ENCODE measurements around the gene VTI1A. TPM values are rescaled to one million over a fixed set of nuclear protein-coding genes. Genes with fewer than 3 reads are reported as not detected.

Gene VTI1A
- total RNA-seq, 3 donors from 2014 or later = 36.2 to 55.9 (median 44.4) TPM

DNA sequence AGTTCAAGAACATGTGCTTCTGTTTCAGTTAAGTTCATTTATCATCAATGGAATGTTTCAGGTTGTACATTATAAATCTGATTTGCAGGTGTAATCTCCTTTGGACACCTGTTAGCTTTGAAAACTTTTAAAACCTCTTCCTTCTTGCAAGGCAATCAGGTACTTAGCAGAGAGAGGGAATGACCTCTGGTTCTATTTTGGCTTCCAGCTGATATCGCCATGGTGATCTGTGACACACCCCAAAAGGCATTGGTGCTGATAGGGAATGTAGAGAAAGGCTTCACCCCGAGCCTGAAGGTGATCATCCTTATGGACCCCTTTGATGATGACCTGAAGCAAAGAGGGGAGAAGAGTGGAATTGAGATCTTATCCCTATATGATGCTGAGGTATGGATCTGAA, 37.7 kb upstream of the VTI1A start:
- no peak for DNase-seq
- peaks cover 6% of the 10 kb centered on the region for H3K36me3 ChIP-seq (ENCODE audit: low read depth)

GRCh38 chr10:112409755-112410154, 37.3 kb upstream of the VTI1A start:
- ATAC-seq (no peak), DNase-seq (no peak)
- Histone ChIP-seq H3K4me3 (no peak overlapping the region), H3K4me1 (ENCODE audit: low read depth) (peaks cover 27% of the 10 kb centered on the region), H3K36me3 (ENCODE audit: low read depth) (peaks cover 6% of the 10 kb centered on the region), H3K9me3 (no peaks in the 10 kb centered on the region)
- no peak for TF ChIP-seq CTCF (IDR thresholded peaks at IDR 0.05)
- intact Hi-C loops (cut with DNase I, micrococcal nuclease) = no loop called here

More for the DNA sequence above, 37.7 kb upstream of the VTI1A start:
- Histone ChIP-seq H3K4me3 (no peak overlapping the region), H3K9me3 (no peaks in the 10 kb centered on the region), H3K4me1 (ENCODE audit: low read depth) (peaks cover 30% of the 10 kb centered on the region)
- no peak for TF ChIP-seq CTCF (IDR thresholded peaks at IDR 0.05)
- intact Hi-C loops (cut with DNase I, micrococcal nuclease) = no loop called here
- ATAC-seq = peak; percentile 68

- Histone ChIP-seq H3K36me3 (ENCODE audit: low read depth) (peaks cover 6% of the 10 kb centered on the region), H3K9me3 (no peaks in the 10 kb centered on the region), H3K4me1 (ENCODE audit: low read depth) (peaks cover 11% of the 10 kb centered on the region), H3K4me3 (no peak overlapping the region)
- TF ChIP-seq CTCF (IDR thresholded peaks at IDR 0.05) = no peak
- intact Hi-C loops (cut with DNase I, micrococcal nuclease) = no loop called here
- DNase-seq (no peak), ATAC-seq (no peak)
Observed at GRCh38 chr10:112412696-112413095, 34.3 kb upstream of the VTI1A start.

GRCh38 chr10:112421731-112422130, 25.3 kb upstream of the VTI1A start:
- no peak for TF ChIP-seq CTCF (IDR thresholded peaks at IDR 0.05)
- H3K36me3 ChIP-seq (ENCODE audit: low read depth) = peaks cover 7% of the 10 kb centered on the region
- DNase-seq (no peak), ATAC-seq (no peak)
- no peaks in the 10 kb centered on the region for H3K4me1 ChIP-seq (ENCODE audit: low read depth)
- H3K4me3 ChIP-seq = no peak overlapping the region
- H3K9me3 ChIP-seq = no peaks in the 10 kb centered on the region
- intact Hi-C loops (cut with DNase I, micrococcal nuclease) = no loop called here

- Histone ChIP-seq H3K4me1 (ENCODE audit: low read depth) (no peaks in the 10 kb centered on the region), H3K4me3 (no peak overlapping the region), H3K9me3 (no peaks in the 10 kb centered on the region), H3K36me3 (ENCODE audit: low read depth) (peaks cover 7% of the 10 kb centered on the region)
- TF ChIP-seq CTCF (IDR thresholded peaks at IDR 0.05) = no peak
- DNase-seq (no peak), ATAC-seq (no peak)
- intact Hi-C loops (cut with DNase I, micrococcal nuclease) = no loop called here
Observed at GRCh38 chr10:112424651-112425050, 22.4 kb upstream of the VTI1A start.

GRCh38 chr10:112426111-112426510, 20.9 kb upstream of the VTI1A start:
- Histone ChIP-seq H3K4me1 (ENCODE audit: low read depth) (no peaks in the 10 kb centered on the region), H3K9me3 (no peaks in the 10 kb centered on the region), H3K4me3 (no peak overlapping the region), H3K36me3 (ENCODE audit: low read depth) (peaks cover 7% of the 10 kb centered on the region)
- intact Hi-C loops (cut with DNase I, micrococcal nuclease) = no loop called here
- no peak for ATAC-seq
- DNase-seq = no peak
- no peak for TF ChIP-seq CTCF (IDR thresholded peaks at IDR 0.05)
